Loucy (cell line): Measurements from ENCODE around the gene LRRC4C.

ENCODE experiments used
- H2AFZ ChIP-seq: fragments of 200-600 bp; sonication (generic); 2 replicates; pipeline ENCODE4 v1.6.0; 2016; ENCODE audit warnings: antibody characterized with exemption, mild to moderate bottlenecking, low read length, moderate library complexity
- H3F3A ChIP-seq: fragments of 200-600 bp; 2 replicates; pipeline ENCODE4 v1.6.0; 2016; ENCODE audit warnings: antibody characterized with exemption, low read depth, mild to moderate bottlenecking
- H3K27me3 ChIP-seq: fragments of 200-600 bp; sonication (generic); 2 replicates; pipeline ENCODE4 v1.6.1; 2014; ENCODE audit warnings: low read length, mild to moderate bottlenecking; ENCODE audit not compliant: insufficient read depth, poor library complexity, severe bottlenecking
- H3K36me3 ChIP-seq: fragments of 200-600 bp; sonication (generic); 2 replicates; pipeline ENCODE4 v1.6.1; 2016; ENCODE audit warnings: low read length; ENCODE audit not compliant: insufficient read depth
- H3K4me1 ChIP-seq: fragments of 200-600 bp; sonication (generic); 2 replicates; pipeline ENCODE4 v1.5.1; 2014; ENCODE audit warnings: low read length, mild to moderate bottlenecking; ENCODE audit not compliant: insufficient read depth, poor library complexity, severe bottlenecking
- H3K4me2 ChIP-seq: fragments of 200-600 bp; sonication (generic); 2 replicates; pipeline ENCODE4 v1.6.0; 2014; ENCODE audit warnings: antibody characterized with exemption, low read length, low read depth, mild to moderate bottlenecking; ENCODE audit not compliant: poor library complexity, severe bottlenecking
- H3K4me3 ChIP-seq: fragments of 200-600 bp; sonication (generic); 2 replicates; pipeline ENCODE4 v1.5.1; 2014; ENCODE audit warnings: low read length, mild to moderate bottlenecking, mixed read lengths; ENCODE audit not compliant: poor library complexity, severe bottlenecking
- H3K79me2 ChIP-seq: fragments of 200-600 bp; sonication (generic); 2 replicates; pipeline ENCODE4 v1.6.1; 2014; ENCODE audit warnings: low read length; ENCODE audit not compliant: insufficient read depth
- H3K9ac ChIP-seq: fragments of 200-600 bp; sonication (generic); 2 replicates; pipeline ENCODE4 v1.6.0; 2014; ENCODE audit warnings: mild to moderate bottlenecking, low read depth, low read length, moderate library complexity; ENCODE audit not compliant: poor library complexity, severe bottlenecking
- H3K9me2 ChIP-seq: fragments of 200-600 bp; sonication (generic); replicated peaks from 2 replicates; pipeline ENCODE4 v1.6.1; 2016; ENCODE audit warnings: low read depth, low read length, mixed read lengths
- H3K9me3 ChIP-seq: fragments of 200-600 bp; sonication (generic); 2 replicates; pipeline ENCODE4 v1.6.1; 2014; ENCODE audit warnings: mild to moderate bottlenecking, antibody characterized with exemption, low read length, low read depth; ENCODE audit not compliant: insufficient read depth
- H4K20me1 ChIP-seq: fragments of 200-600 bp; sonication (generic); 2 replicates; pipeline ENCODE4 v1.6.0; 2014; ENCODE audit warnings: antibody characterized with exemption, low read length, mild to moderate bottlenecking; ENCODE audit not compliant: insufficient read depth, poor library complexity, severe bottlenecking
- EZH2phosphoT487 ChIP-seq: fragments of 200-600 bp; IDR thresholded peaks from 2 replicates; pipeline ENCODE4 v1.6.1; 2018; ENCODE audit warnings: antibody characterized with exemption, mild to moderate bottlenecking, moderate library complexity, borderline replicate concordance
- TF ChIP-seq, protein P1 (sequence below): fragments of 200-600 bp; sonication (generic); conservative IDR thresholded peaks from 2 replicates; pipeline ENCODE4 v1.5.1; 2014; ENCODE audit warnings: mild to moderate bottlenecking, antibody characterized with exemption, low read length

LRRC4C gene

DNA sequence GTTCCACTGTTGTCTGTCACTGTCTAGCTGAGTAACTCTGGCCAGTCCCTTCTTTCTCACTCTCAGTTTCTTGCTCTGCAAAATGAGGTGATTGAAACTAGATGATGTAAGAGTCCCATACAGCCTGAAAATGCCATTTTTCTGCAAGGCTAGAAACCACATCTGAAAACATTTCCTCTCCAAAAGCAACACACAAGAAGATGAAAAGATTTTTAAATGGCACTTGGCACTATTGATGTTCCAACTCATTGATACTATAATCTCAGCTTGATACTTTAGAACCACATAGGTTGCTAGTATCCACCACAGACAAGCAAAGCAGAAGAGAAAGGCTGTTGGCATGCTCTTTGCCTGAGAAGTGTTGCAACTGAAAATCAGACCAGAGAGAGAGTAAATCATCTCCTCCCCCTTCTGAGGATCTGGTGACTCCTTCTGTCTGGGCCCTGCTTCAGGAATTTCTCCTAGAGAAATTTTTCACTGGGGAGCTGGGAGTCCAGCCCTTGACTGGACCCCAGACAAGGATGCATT is 1217.9 kb downstream of the LRRC4C start:
- Histone ChIP-seq H3K9me2 (no peaks in the 10 kb centered on the region), H3K36me3 (no peaks in the 10 kb centered on the region), H4K20me1 (no peaks in the 10 kb centered on the region), H3K27me3 (no peaks in the 10 kb centered on the region), H3K9me3 (no peaks in the 10 kb centered on the region), H3K4me1 (no peaks in the 10 kb centered on the region), H3K4me3 (no peak overlapping the region), H2AFZ (no peak overlapping the region), H3F3A (no peaks in the 10 kb centered on the region), H3K9ac (no peak overlapping the region), H3K79me2 (no peaks in the 10 kb centered on the region), H3K4me2 (no peak overlapping the region)
- TF ChIP-seq EZH2phosphoT487 = no peak
- TF ChIP-seq, protein P1, sequence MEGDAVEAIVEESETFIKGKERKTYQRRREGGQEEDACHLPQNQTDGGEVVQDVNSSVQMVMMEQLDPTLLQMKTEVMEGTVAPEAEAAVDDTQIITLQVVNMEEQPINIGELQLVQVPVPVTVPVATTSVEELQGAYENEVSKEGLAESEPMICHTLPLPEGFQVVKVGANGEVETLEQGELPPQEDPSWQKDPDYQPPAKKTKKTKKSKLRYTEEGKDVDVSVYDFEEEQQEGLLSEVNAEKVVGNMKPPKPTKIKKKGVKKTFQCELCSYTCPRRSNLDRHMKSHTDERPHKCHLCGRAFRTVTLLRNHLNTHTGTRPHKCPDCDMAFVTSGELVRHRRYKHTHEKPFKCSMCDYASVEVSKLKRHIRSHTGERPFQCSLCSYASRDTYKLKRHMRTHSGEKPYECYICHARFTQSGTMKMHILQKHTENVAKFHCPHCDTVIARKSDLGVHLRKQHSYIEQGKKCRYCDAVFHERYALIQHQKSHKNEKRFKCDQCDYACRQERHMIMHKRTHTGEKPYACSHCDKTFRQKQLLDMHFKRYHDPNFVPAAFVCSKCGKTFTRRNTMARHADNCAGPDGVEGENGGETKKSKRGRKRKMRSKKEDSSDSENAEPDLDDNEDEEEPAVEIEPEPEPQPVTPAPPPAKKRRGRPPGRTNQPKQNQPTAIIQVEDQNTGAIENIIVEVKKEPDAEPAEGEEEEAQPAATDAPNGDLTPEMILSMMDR = no peak

DNA sequence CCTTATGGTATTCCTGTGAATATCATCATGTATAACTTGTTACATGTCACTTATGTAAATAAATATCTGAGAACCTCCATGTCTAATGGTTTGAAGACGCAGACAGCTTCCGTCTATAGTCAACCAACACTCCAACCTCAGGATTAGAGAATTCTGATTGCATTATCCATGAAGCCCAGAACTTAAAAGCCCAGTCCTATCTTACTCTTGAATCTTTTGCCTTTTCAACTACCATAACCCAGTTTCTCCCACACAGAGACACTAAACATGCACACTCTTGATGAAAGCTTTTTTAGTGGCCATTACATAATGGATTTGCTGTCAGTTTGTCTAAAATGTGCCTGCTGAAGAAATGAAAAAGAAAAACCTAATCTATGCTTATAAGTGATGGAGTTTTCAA is 1219.2 kb downstream of the LRRC4C start:
- H3K79me2 ChIP-seq = no peaks in the 10 kb centered on the region
- H3F3A ChIP-seq = no peaks in the 10 kb centered on the region
- H3K9me3 ChIP-seq = no peaks in the 10 kb centered on the region
- no peak overlapping the region for H3K4me3 ChIP-seq
- H3K4me1 ChIP-seq = no peaks in the 10 kb centered on the region
- no peaks in the 10 kb centered on the region for H3K27me3 ChIP-seq
- H3K9me2 ChIP-seq = no peaks in the 10 kb centered on the region
- no peak overlapping the region for H3K4me2 ChIP-seq
- H4K20me1 ChIP-seq = no peaks in the 10 kb centered on the region
- no peak for TF ChIP-seq EZH2phosphoT487
- TF ChIP-seq, protein P1 = no peak
- no peak overlapping the region for H3K9ac ChIP-seq
- H3K36me3 ChIP-seq = no peaks in the 10 kb centered on the region
- H2AFZ ChIP-seq = no peak overlapping the region

DNA sequence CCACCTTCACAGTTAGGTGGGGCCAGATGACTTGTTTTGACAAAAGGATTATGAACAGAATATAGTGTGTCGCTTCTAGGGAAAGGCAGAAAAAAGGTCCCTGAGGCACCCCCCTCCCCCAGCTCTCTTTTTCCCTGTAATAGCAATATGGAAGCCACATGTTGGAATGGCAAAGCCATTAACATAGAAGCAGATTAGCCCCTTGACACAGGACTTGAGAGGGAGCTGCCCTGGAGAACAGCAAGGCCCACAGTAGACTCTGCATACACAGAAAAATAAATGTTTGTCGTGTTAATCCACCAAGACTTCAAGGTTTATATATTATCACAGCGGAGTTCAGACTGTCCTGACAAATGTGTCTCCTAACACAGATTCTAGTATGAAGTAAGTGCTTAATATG is 1222.9 kb downstream of the LRRC4C start:
- no peak overlapping the region for H3K9ac ChIP-seq
- no peak overlapping the region for H2AFZ ChIP-seq

More for the DNA sequence above, 1222.9 kb downstream of the LRRC4C start:
- H3K4me1 ChIP-seq = no peaks in the 10 kb centered on the region
- no peak overlapping the region for H3K4me2 ChIP-seq
- TF ChIP-seq EZH2phosphoT487 = no peak
- TF ChIP-seq, protein P1 = no peak
- no peaks in the 10 kb centered on the region for H3K79me2 ChIP-seq
- H3K36me3 ChIP-seq = no peaks in the 10 kb centered on the region
- no peaks in the 10 kb centered on the region for H4K20me1 ChIP-seq
- H3K27me3 ChIP-seq = no peaks in the 10 kb centered on the region
- no peaks in the 10 kb centered on the region for H3K9me2 ChIP-seq
- no peak overlapping the region for H3K4me3 ChIP-seq
- no peaks in the 10 kb centered on the region for H3F3A ChIP-seq
- H3K9me3 ChIP-seq = no peaks in the 10 kb centered on the region
